HEK293T (cell line): ENCODE measurements around the gene SP5.

Source experiments
- BHLHE40 ChIP-seq: fragments of 450-650 bp; IDR thresholded peaks from 2 replicates; pipeline ENCODE4 v1.6.1; 2016; ENCODE audit warnings: mild to moderate bottlenecking, moderate library complexity, borderline replicate concordance
- ELF4 ChIP-seq: fragments of 450-650 bp; IDR thresholded peaks from 2 replicates; pipeline ENCODE4 v1.6.1; 2017; ENCODE audit warnings: antibody characterized with exemption
- FOXK2 ChIP-seq: fragments of 450-650 bp; IDR thresholded peaks from 2 replicates; pipeline ENCODE4 v1.6.1; 2016; ENCODE audit warnings: mild to moderate bottlenecking
- FOXM1 ChIP-seq: fragments of 450-650 bp; IDR thresholded peaks from 2 replicates; pipeline ENCODE4 v1.6.1; 2017; ENCODE audit warnings: mild to moderate bottlenecking, borderline replicate concordance
- SP1 ChIP-seq: fragments of 450-650 bp; IDR thresholded peaks from 2 replicates; pipeline ENCODE4 v1.6.1; 2017
- SUZ12 ChIP-seq: fragments of 450-650 bp; IDR thresholded peaks from 2 replicates; pipeline ENCODE4 v1.6.1; 2016; ENCODE audit warnings: mild to moderate bottlenecking
- TARDBP ChIP-seq: fragments of 450-650 bp; IDR thresholded peaks from 2 replicates; pipeline ENCODE4 v1.6.1; 2016
- TF ChIP-seq, protein P1 (sequence below): fragments of 450-650 bp; IDR thresholded peaks from 2 replicates; pipeline ENCODE4 v1.6.1; 2016

DNA sequence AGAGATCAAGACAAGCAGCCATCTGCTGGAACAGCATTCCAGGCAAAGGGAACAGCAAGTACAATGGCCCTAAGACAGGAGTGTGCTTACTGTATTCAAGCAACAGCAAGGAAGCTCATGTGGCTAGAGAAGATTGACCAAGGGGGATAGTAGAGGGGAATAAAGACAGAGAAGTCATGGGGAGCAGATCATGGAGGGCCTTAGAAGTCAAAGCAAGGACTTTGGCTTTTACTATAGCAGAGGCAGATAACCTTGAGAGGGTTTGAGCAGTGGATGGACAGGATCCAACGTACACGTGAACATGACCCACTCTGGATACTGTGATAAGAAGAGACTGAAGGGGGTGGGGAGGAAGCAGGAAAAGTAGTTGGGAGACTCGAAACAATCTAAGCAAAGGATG is 26.9 kb downstream of the SP5 start:
- no peak for TF ChIP-seq ELF4
- TF ChIP-seq SUZ12, result no peak
- TF ChIP-seq, protein P1, sequence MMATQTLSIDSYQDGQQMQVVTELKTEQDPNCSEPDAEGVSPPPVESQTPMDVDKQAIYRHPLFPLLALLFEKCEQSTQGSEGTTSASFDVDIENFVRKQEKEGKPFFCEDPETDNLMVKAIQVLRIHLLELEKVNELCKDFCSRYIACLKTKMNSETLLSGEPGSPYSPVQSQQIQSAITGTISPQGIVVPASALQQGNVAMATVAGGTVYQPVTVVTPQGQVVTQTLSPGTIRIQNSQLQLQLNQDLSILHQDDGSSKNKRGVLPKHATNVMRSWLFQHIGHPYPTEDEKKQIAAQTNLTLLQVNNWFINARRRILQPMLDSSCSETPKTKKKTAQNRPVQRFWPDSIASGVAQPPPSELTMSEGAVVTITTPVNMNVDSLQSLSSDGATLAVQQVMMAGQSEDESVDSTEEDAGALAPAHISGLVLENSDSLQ, result no peak
- TF ChIP-seq BHLHE40, result no peak
- no peak for TF ChIP-seq FOXM1
- no peak for TF ChIP-seq SP1
- no peak for TF ChIP-seq TARDBP
- TF ChIP-seq FOXK2, result no peak
